Psoas muscle (tissue), 8 donors: Measurements from ENCODE around the gene NET1. TPM values are rescaled to one million over a fixed set of nuclear protein-coding genes. Genes with fewer than 3 reads are reported as not detected.

Experiments
- ATAC-seq, 4 donors: fragments of 200-7000 bp; cut with Tn5 transposase; one replicate each; pipeline ENCODE4 v1.9.1; 2020; ENCODE audit warnings: moderate library complexity in 3 of 4, mild to moderate bottlenecking in 2 of 4
- DNase-seq, 2 donors: peaks; one replicate each; pipeline ENCODE4 v3.0.0-alpha.2; 2020
- H3K27ac ChIP-seq: fragments of 200-600 bp; one replicate; pipeline ENCODE4 v1.8.0; 2022
- H3K27me3 ChIP-seq, 3 donors: fragments of 200-600 bp in 1 of 3; one replicate each; pipeline versions ENCODE4 v1.6.1 to v1.8.0; 2013 to 2022; ENCODE audit warnings: low read length in 2 of 3, mild to moderate bottlenecking in 2 of 3, moderate library complexity in 1 of 3; ENCODE audit not compliant: insufficient read depth in 3 of 3
- H3K36me3 ChIP-seq, 2 donors: fragments of 200-600 bp in 1 of 2; one replicate each; pipeline versions ENCODE4 v1.6.1 to v1.8.0; 2013 to 2022; ENCODE audit warnings: low read depth in 1 of 2, mild to moderate bottlenecking in 1 of 2, moderate library complexity in 1 of 2; ENCODE audit not compliant: insufficient read depth in 1 of 2
- H3K4me1 ChIP-seq: fragments of 200-600 bp; one replicate; pipeline ENCODE4 v1.8.0; 2022
- H3K4me3 ChIP-seq: fragments of 200-600 bp; one replicate; pipeline ENCODE4 v1.8.0; 2022; ENCODE audit warnings: mild to moderate bottlenecking
- H3K9me3 ChIP-seq: fragments of 200-600 bp; one replicate; pipeline ENCODE4 v1.8.0; 2022
- WGBS, 3 donors: extraction: QIAGEN DNeasy Blood & Tissue Kit; methylation state at CpG; one replicate each; pipeline versions ENCODE4 v1.1.6 to v1.1.7; 2013; 5-methylcytosine and 5-hydroxymethylcytosine counted together
- intact Hi-C, 2 donors: fragments of 100-400 bp; cut with DNase I; formaldehyde crosslinking; loops; one replicate each; pipeline versions ENCODE4 v1.11.0 to v1.14.2; 2022
- polyA plus RNA-seq, 3 donors: library from polyadenylated mRNA; stranded (reverse); fragments of 200-250 nt; gene quantifications; one replicate each; pipeline ENCODE4 v1.2.3, GENCODE V29; 2013
- total RNA-seq, 4 donors: library from RNA; stranded (reverse); fragmentation: NEBNext Ultra II Directional in 2 of 4; extraction: Animal tissue kit (Norgen Biotek cat#: 25700) in 2 of 4; gene quantifications; one replicate each; pipeline versions ENCODE4 v1.2.1 to v1.2.4, GENCODE V29; 2021 to 2023
- TF ChIP-seq, protein P1 (sequence below): fragments of 200-600 bp; IDR thresholded peaks from one replicate; pipeline ENCODE4 v1.8.0; 2022; ENCODE audit warnings: antibody characterized with exemption
- donor health status: healthy with polysubstance abuse.
- donor health status: DM: no; HTN: no; CAD: no; lungs with moderate emphysema.
- donor health status: Bipolar disorder and iron deficiency.
- donor health status: healthy.
- donor health status: DM: yes; HTN: yes; CAD: no.
- donor health status: DM: no; HTN: no; CAD: no.
- donor health status: DM: no; HTN: no; CAD: no.
- donor health status: DM: yes; HTN: yes; CAD: no.

Gene NET1
- total and polyA plus RNA-seq, 7 donors, result 14.3 to 44.0 (median 35.6) TPM

DNA sequence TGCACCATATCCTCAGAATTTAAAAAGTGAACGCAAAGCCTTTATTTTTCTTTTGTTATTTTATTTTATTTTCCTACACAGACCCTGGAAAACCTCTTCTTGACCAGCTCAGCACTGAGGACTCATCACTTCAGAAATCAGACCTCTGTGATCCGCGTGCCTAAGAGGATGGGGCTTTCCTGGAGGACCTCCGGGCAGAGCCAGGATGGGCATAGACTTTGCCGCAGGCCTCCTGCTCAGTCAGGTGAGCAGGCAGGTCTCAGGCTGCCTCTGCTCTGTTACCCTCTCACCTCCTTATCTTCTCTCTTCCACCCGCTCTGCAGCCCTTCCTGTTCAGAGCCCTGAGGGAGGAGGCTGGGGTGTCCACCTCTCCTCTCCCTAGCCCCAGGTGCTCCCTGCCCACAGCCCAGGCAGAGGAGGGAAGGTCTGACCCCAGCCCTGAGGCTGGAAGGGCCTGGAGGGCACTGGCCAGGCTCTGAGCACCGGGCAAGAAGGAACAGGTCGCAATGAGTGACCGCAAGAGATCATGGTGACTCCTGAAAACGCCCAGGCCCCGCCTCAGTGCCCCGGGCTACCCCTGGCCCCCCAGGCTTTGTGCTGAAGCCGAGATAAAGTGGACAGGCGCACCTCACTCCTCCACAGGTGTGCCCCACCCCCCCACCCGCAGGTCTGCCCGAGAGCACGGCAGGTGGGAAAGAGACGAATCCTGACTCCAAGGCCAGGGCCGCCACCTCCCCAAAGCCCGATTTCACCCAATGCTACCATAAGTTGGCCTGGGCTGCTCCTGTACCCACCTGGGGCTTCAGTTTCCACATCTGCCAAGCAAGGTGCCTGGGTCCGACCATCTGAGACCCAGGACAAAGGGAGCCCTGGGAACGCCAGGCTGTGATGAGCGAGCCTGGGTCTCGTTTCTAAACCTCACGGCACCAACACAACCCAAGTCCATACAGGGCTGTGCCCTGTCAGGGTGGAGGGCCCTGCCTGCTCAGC, 84.2 kb downstream of the NET1 start:
- H3K9me3 ChIP-seq, result peaks cover 4% of the 10 kb centered on the region
- ATAC-seq (no peak), DNase-seq (peak in 1 of 2 donors; percentile 20)
- H3K27ac ChIP-seq, result no peak overlapping the region
- 89 to 91% (median 91%) methylated on average over 20 to 25 of the region's 25 CpGs for WGBS, 3 donors
- no peaks in the 10 kb centered on the region for H3K4me1 ChIP-seq
- no peaks in the 10 kb centered on the region for H3K27me3 ChIP-seq
- H3K4me3 ChIP-seq, result no peak overlapping the region
- H3K36me3 ChIP-seq, result no peaks in the 10 kb centered on the region
- intact Hi-C loops, result no loop called here
- TF ChIP-seq, protein P1, sequence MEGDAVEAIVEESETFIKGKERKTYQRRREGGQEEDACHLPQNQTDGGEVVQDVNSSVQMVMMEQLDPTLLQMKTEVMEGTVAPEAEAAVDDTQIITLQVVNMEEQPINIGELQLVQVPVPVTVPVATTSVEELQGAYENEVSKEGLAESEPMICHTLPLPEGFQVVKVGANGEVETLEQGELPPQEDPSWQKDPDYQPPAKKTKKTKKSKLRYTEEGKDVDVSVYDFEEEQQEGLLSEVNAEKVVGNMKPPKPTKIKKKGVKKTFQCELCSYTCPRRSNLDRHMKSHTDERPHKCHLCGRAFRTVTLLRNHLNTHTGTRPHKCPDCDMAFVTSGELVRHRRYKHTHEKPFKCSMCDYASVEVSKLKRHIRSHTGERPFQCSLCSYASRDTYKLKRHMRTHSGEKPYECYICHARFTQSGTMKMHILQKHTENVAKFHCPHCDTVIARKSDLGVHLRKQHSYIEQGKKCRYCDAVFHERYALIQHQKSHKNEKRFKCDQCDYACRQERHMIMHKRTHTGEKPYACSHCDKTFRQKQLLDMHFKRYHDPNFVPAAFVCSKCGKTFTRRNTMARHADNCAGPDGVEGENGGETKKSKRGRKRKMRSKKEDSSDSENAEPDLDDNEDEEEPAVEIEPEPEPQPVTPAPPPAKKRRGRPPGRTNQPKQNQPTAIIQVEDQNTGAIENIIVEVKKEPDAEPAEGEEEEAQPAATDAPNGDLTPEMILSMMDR, result no peak

DNA sequence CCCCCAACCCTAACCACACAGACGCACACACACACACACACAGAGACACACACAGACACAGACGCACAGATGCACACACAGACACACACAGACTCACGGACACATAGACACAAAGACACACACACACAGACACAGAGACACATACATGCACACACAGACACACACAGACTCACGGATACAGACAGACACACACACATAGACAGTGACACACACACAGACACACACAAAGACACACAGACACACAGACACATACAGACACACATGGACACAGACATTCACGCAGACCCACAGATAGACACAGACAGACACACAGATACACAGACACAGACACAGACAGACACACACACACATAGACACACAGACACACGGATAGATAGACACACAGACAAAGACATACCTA, 84.9 kb downstream of the NET1 start:
- no peaks in the 10 kb centered on the region for H3K27me3 ChIP-seq
- ATAC-seq, result no peak
- H3K9me3 ChIP-seq, result peaks cover 3% of the 10 kb centered on the region
- no peak for DNase-seq
- no peak overlapping the region for H3K4me3 ChIP-seq
- 87 to 97% (median 94%) methylated on average over 6 of the region's 6 CpGs for WGBS, 3 donors
- intact Hi-C loops, result no loop called here
- H3K36me3 ChIP-seq, result no peaks in the 10 kb centered on the region
- H3K27ac ChIP-seq, result no peak overlapping the region
- TF ChIP-seq, protein P1, result no peak
- no peaks in the 10 kb centered on the region for H3K4me1 ChIP-seq

DNA sequence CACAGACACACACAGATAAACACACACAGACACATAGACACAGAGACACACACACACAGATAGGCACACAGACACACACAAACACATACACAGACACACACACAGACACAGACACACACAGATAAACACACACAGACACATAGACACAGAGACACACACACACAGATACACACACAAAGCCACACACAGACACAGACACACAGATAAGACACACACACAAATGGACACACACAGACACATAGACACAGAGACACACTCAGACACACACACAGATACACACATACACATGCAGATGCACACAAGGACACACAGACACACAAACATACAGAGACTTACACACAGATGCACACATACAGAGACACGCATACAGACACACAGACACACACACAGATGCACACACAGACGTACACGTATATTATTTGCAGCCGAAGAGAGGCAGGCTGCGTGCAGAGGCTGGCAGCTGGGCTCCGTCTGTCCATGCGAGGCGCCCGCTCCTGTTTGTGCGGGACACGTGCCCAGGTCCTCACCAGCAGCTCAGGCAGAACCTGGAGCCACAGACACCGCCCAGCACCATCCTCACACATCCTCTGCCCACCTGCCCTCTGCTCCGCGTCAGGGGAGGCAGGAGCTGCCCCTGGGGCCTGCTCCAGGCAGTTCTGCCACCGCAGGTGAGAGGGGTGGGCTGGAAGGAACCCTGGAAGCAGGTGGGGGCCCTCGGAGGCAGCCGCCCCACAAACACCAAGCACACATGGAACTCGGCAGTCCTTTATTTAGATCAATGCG, 85.8 kb downstream of the NET1 start:
- H3K27ac ChIP-seq, result no peak overlapping the region
- 88 to 90% (median 90%) methylated on average over 18 to 19 of the region's 19 CpGs for WGBS, 3 donors
- intact Hi-C loops, result no loop called here

DNA sequence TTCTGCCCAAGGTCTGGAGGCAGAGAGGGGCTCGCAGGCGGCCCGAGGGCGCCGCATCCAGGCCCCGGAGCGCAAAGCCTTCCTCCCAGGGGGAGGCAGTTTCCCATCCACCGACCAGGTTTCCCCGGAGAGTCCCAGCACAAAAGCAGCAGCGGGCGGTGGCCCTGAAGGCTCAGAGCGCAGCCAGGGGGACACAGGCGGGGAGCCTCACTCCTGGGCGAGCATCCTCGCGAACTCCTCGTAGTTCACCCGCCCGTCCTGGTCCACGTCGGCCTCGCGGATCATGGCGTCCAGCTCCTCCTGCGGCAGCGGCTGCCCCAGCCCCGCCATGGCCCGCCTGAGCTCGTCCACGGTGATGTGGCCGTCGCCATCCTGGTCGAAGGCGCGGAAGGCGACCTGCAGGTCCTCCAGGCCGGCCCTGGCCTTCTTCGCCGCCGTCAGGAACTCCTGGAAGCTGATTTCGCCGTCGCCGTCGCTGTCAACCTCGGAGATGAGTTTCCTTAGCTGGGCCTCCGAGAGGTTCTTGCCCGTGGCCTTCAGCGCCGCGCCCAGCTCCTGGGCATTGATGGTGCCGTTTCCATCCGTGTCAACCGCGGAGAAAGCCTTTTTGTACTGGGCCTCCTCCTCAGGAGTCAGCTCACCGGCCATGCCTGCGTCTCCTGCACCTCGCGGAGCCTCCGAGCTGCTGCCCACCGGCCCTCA, 86.6 kb downstream of the NET1 start:
- H3K4me1 ChIP-seq, result no peaks in the 10 kb centered on the region
- peak in 1 of 2 donors; percentile 48 for DNase-seq
- H3K27me3 ChIP-seq, result no peaks in the 10 kb centered on the region
- no peaks in the 10 kb centered on the region for H3K9me3 ChIP-seq
- intact Hi-C loops, result no loop called here
- no peak overlapping the region for H3K4me3 ChIP-seq
- 94 to 95% (median 95%) methylated on average over 58 to 61 of the region's 61 CpGs for WGBS, 3 donors
- TF ChIP-seq, protein P1, result no peak
- no peak overlapping the region for H3K27ac ChIP-seq
- no peak for ATAC-seq
- H3K36me3 ChIP-seq, result no peaks in the 10 kb centered on the region

More for the DNA sequence above, 85.8 kb downstream of the NET1 start:
- no peak overlapping the region for H3K4me3 ChIP-seq
- H3K4me1 ChIP-seq, result no peaks in the 10 kb centered on the region
- no peaks in the 10 kb centered on the region for H3K27me3 ChIP-seq
- H3K36me3 ChIP-seq, result no peaks in the 10 kb centered on the region
- TF ChIP-seq, protein P1, result no peak
- ATAC-seq (no peak), DNase-seq (peak in 1 of 2 donors; percentile 38)
- no peaks in the 10 kb centered on the region for H3K9me3 ChIP-seq
